Ishikawa (cell line): ENCODE data around the gene BTBD9.

Experiments
- CEBPB ChIP-seq: IDR thresholded peaks from 2 replicates; pipeline ENCODE4 v1.6.1; 2012
- EGR1 ChIP-seq: IDR thresholded peaks from 2 replicates; pipeline ENCODE4 v1.6.1; 2012
- EP300 ChIP-seq: IDR thresholded peaks from 2 replicates; pipeline ENCODE4 v1.6.1; 2012; ENCODE audit warnings: borderline replicate concordance
- FOXM1 ChIP-seq: IDR thresholded peaks from 2 replicates; pipeline ENCODE4 v1.6.1; 2012; ENCODE audit warnings: low read depth, borderline replicate concordance
- MAX ChIP-seq: IDR thresholded peaks from 2 replicates; pipeline ENCODE4 v1.6.1; 2012
- NFIC ChIP-seq: IDR thresholded peaks from 2 replicates; pipeline ENCODE4 v1.6.1; 2012
- YY1 ChIP-seq: IDR thresholded peaks from 2 replicates; pipeline ENCODE4 v1.6.1; 2012; ENCODE audit warnings: low read depth
- TF ChIP-seq, protein P1 (sequence below): IDR thresholded peaks from 2 replicates; pipeline ENCODE4 v1.6.1; 2012
- TF ChIP-seq, protein P2 (sequence below): IDR thresholded peaks from 2 replicates; pipeline ENCODE4 v1.6.1; 2012; ENCODE audit warnings: low read depth, mild to moderate bottlenecking

DNA sequence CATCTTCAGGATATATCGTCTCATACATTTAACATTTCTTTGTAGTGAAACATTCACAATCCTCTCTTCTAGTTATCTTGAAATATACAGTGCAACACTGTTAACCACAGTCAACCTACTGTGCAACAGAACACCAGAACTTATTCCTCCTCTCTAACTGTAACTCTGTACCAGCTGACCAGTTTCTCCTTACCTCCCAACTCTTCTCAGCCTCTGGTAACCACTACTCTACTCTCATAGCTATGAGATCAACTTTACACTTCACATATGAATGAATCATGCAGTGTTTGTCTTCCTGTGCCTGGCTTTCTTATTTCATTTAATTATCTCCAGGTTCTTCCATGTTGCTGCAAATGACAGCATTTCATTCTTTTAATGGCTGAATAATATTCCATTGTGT, 337.6 kb downstream of the BTBD9 start:
- TF ChIP-seq EP300 (no peak), MAX (no peak), EGR1 (no peak), FOXM1 (no peak), NFIC (no peak), CEBPB (no peak), YY1 (no peak)
- TF ChIP-seq, protein P1, sequence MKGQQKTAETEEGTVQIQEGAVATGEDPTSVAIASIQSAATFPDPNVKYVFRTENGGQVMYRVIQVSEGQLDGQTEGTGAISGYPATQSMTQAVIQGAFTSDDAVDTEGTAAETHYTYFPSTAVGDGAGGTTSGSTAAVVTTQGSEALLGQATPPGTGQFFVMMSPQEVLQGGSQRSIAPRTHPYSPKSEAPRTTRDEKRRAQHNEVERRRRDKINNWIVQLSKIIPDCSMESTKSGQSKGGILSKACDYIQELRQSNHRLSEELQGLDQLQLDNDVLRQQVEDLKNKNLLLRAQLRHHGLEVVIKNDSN, result no peak
- TF ChIP-seq, protein P2, sequence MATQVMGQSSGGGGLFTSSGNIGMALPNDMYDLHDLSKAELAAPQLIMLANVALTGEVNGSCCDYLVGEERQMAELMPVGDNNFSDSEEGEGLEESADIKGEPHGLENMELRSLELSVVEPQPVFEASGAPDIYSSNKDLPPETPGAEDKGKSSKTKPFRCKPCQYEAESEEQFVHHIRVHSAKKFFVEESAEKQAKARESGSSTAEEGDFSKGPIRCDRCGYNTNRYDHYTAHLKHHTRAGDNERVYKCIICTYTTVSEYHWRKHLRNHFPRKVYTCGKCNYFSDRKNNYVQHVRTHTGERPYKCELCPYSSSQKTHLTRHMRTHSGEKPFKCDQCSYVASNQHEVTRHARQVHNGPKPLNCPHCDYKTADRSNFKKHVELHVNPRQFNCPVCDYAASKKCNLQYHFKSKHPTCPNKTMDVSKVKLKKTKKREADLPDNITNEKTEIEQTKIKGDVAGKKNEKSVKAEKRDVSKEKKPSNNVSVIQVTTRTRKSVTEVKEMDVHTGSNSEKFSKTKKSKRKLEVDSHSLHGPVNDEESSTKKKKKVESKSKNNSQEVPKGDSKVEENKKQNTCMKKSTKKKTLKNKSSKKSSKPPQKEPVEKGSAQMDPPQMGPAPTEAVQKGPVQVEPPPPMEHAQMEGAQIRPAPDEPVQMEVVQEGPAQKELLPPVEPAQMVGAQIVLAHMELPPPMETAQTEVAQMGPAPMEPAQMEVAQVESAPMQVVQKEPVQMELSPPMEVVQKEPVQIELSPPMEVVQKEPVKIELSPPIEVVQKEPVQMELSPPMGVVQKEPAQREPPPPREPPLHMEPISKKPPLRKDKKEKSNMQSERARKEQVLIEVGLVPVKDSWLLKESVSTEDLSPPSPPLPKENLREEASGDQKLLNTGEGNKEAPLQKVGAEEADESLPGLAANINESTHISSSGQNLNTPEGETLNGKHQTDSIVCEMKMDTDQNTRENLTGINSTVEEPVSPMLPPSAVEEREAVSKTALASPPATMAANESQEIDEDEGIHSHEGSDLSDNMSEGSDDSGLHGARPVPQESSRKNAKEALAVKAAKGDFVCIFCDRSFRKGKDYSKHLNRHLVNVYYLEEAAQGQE, result no peak
